22Rv1 (cell line): ENCODE results near the gene PANX2.

ENCODE experiments used
- CTCF ChIP-seq: fragments of 450-650 bp; IDR thresholded peaks from 2 replicates; pipeline ENCODE4 v1.5.1; 2017; ENCODE audit warnings: mild to moderate bottlenecking
- ZFX ChIP-seq: fragments of 450-650 bp; IDR thresholded peaks from 2 replicates; pipeline ENCODE4 v1.6.1; 2017; ENCODE audit warnings: antibody characterized with exemption, borderline replicate concordance

- TF ChIP-seq CTCF (no peak), ZFX (no peak)
Observed at GRCh38 chr22:50192436-50193204, 22.1 kb downstream of the PANX2 start.
